WTC11 (cell line): ENCODE data around the gene SNX2.

Source experiments
- SP1 ChIP-seq: sonication (generic); formaldehyde crosslinking; conservative IDR thresholded peaks from 2 replicates; pipeline ENCODE4 v1.8.1; 2022; ENCODE audit warnings: missing genetic modification reagents
- TF ChIP-seq, protein P1 (sequence below): fragments of 200-600 bp; IDR thresholded peaks from 2 replicates; pipeline ENCODE4 v1.8.0; 2022; ENCODE audit warnings: antibody characterized with exemption
- TF ChIP-seq, protein P2 (sequence below): sonication (generic); formaldehyde crosslinking; IDR thresholded peaks from 2 replicates; pipeline ENCODE4 v1.8.1; 2023; ENCODE audit warnings: mild to moderate bottlenecking, missing genetic modification reagents, moderate library complexity

DNA sequence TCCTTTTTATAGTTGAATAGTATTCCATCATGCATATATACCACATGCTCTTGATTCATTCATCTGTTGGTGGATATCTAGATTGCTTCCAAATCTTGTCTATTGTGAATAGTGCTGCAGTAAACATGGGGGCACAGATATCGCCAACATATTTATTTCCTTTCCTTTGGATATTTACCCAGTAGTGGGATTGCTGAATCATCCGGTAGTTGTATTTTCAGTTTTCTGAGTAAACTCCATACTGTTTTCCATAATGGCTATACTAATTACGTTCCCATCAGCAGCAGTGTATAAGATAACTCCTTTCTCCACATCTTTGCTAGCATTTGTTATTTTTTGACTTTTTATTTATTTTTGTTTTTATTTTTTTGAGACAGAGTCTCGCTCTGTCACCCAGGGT lies 3.3 kb downstream of the SNX2 start:
- TF ChIP-seq, protein P1, sequence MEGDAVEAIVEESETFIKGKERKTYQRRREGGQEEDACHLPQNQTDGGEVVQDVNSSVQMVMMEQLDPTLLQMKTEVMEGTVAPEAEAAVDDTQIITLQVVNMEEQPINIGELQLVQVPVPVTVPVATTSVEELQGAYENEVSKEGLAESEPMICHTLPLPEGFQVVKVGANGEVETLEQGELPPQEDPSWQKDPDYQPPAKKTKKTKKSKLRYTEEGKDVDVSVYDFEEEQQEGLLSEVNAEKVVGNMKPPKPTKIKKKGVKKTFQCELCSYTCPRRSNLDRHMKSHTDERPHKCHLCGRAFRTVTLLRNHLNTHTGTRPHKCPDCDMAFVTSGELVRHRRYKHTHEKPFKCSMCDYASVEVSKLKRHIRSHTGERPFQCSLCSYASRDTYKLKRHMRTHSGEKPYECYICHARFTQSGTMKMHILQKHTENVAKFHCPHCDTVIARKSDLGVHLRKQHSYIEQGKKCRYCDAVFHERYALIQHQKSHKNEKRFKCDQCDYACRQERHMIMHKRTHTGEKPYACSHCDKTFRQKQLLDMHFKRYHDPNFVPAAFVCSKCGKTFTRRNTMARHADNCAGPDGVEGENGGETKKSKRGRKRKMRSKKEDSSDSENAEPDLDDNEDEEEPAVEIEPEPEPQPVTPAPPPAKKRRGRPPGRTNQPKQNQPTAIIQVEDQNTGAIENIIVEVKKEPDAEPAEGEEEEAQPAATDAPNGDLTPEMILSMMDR: no peak
- TF ChIP-seq, protein P2, sequence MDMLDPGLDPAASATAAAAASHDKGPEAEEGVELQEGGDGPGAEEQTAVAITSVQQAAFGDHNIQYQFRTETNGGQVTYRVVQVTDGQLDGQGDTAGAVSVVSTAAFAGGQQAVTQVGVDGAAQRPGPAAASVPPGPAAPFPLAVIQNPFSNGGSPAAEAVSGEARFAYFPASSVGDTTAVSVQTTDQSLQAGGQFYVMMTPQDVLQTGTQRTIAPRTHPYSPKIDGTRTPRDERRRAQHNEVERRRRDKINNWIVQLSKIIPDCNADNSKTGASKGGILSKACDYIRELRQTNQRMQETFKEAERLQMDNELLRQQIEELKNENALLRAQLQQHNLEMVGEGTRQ (CRISPR knock-in tag): no peak
- no peak for TF ChIP-seq SP1 (CRISPR knock-in tag)
